HG03442 (cell line): Measurements from ENCODE around the gene ATG12.
"Not testable (repeated sequence)": the region's sequence is repeated elsewhere in the genome, so short reads cannot be mapped to it uniquely, and the experiment has no call there.

ENCODE experiments used
- ATAC-seq: cut with Tn5 transposase; IDR thresholded peaks from one replicate; pipeline ENCODE4 v1.9.1; 2021; ENCODE audit warnings: mild to moderate bottlenecking, moderate library complexity; ENCODE audit not compliant: unreplicated experiment

ATG12 gene

GRCh38 chr5:115843444-115844130 lies 2.2 kb upstream of the ATG12 start:
- no peak for ATAC-seq

- ATAC-seq: no peak
These were observed 1.6 kb upstream of the ATG12 start for GRCh38 chr5:115842952-115843351.

- peak; percentile 28 for ATAC-seq
These were observed 947 bp upstream of the ATG12 start for GRCh38 chr5:115842089-115842935.

GRCh38 chr5:115840873-115841272 lies 492 bp downstream of the ATG12 start:
- no peak for ATAC-seq

- no peak for ATAC-seq
These were observed 2.4 kb downstream of the ATG12 start for GRCh38 chr5:115838885-115839518.

- no peak for ATAC-seq
These were observed 5.9 kb downstream of the ATG12 start for GRCh38 chr5:115835481-115835880.

GRCh38 chr5:115831163-115831768 lies 10.1 kb downstream of the ATG12 start:
- ATAC-seq: peak; percentile 70

- ATAC-seq: no peak
These were observed 11.5 kb downstream of the ATG12 start for GRCh38 chr5:115829913-115830312.

GRCh38 chr5:115825948-115826347 lies 15.4 kb downstream of the ATG12 start:
- ATAC-seq: no peak

- ATAC-seq: not testable (repeated sequence)
These were observed 16.4 kb downstream of the ATG12 start for GRCh38 chr5:115824983-115825382.

GRCh38 chr5:115820846-115821245 lies 20.5 kb downstream of the ATG12 start:
- no peak for ATAC-seq

- ATAC-seq: no peak
These were observed 22.5 kb downstream of the ATG12 start for GRCh38 chr5:115818821-115819220.

GRCh38 chr5:115817386-115817785 lies 24.0 kb downstream of the ATG12 start:
- ATAC-seq: no peak

GRCh38 chr5:115816226-115817081 lies 24.9 kb downstream of the ATG12 start, which contains the start of gene CDO1:
CDO1 (minus strand) TSS chr5:115816659; CDS start chr5:115816397, 262 bp downstream.
- ATAC-seq: no peak

GRCh38 chr5:115815693-115816225 lies 25.6 kb downstream of the ATG12 start:
- ATAC-seq: no peak

- ATAC-seq: no peak
These were observed 26.2 kb downstream of the ATG12 start for GRCh38 chr5:115815006-115815692.

- ATAC-seq: no peak
These were observed 27.6 kb downstream of the ATG12 start for GRCh38 chr5:115813719-115814118.

GRCh38 chr5:115812372-115812771 lies 29.0 kb downstream of the ATG12 start:
- ATAC-seq: no peak

GRCh38 chr5:115811406-115811805 lies 30.0 kb downstream of the ATG12 start:
- ATAC-seq: no peak
